WI38 (cell line): ENCODE results near the gene SRGAP3.

ENCODE experiments used
- H3K4me3 ChIP-seq: 2 replicates; pipeline ENCODE4 v1.5.1; 2011; ENCODE audit warnings: low read depth, mild to moderate bottlenecking, control low read depth, low read length
- CTCF ChIP-seq: IDR thresholded peaks from 2 replicates; pipeline ENCODE4 v1.5.1; 2012; ENCODE audit warnings: low read depth, mild to moderate bottlenecking, control low read depth, low read length

Gene SRGAP3

GRCh38 chr3:9157651-9158362 is 91.6 kb downstream of the SRGAP3 start:
- H3K4me3 ChIP-seq = no peak overlapping the region
- no peak for TF ChIP-seq CTCF

DNA sequence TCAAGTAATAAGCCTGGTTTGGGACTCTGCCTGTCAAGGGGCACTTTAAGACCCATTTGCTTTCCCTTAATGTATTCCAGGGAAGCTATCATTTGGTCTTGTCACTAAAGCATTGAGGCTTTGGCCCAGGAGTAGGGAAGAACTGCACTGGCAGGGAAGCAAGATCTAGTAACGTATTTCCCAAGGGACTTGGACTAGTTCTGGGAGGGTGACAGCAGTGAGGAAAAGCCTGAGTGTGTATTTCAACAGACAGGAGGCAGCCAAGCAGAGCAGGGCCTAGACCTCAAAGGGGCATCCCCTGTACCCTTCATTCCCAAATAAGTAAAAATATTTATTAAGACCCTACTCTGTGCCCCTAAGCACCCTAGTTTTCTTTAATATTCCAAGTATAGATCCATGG is 92.8 kb downstream of the SRGAP3 start:
- no peak overlapping the region for H3K4me3 ChIP-seq
- no peak for TF ChIP-seq CTCF

DNA sequence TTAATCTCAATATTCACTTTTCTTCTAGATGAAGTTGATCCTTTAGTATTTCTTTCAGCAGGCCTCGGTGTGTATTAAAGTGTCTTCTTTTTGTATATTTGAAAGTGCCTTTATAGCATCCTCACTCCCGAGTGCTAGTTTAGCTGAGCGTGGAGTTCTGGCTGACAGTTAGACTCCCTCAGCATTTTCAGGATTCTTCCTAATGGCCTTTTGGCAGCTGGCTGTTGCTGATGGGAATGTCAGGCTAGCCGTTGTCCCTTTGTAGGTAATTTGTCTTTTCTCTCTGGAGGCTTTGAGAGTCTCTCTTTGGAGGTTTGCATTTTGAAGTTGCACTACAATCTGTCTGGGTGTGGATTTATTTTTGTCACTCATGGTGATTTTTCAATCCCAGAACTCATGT is 94.4 kb downstream of the SRGAP3 start:
- no peak for TF ChIP-seq CTCF
- H3K4me3 ChIP-seq = no peak overlapping the region

DNA sequence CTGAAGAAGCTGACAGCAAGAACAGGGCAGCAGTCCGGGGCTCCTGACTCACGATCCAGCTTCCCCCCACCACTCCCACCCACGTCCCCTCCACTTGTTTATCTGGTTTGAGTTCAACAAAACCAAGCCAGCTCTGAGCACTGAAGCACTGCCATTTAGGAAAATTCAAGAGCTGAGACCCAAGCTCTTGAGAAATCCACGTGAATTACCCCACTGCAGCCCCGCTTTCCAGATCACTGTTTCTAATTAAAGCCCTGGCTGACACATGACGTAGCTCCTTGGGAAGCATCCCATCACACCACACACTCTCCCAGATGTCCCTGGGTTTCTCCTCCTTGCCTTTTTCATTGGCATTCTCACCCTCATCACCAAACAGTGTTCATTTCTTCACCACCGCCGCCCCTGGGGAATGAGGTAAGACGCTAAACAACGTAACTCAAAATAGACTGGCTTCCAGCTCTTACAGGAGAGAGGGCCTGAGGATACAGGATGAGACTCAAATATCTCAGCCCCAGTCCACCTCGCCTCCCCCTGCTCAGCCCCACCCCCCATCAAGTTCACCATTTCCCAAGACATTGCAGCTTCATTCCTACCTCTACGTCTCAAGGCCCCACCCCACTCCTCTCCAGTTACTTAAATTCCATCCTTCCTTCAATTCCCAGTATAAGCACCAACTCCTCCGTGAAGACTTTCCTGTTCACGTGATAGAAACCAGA is 95.4 kb downstream of the SRGAP3 start:
- H3K4me3 ChIP-seq = no peak overlapping the region
- TF ChIP-seq CTCF = no peak

GRCh38 chr3:9151240-9151639 is 98.2 kb downstream of the SRGAP3 start:
- H3K4me3 ChIP-seq = no peak overlapping the region
- TF ChIP-seq CTCF = no peak

DNA sequence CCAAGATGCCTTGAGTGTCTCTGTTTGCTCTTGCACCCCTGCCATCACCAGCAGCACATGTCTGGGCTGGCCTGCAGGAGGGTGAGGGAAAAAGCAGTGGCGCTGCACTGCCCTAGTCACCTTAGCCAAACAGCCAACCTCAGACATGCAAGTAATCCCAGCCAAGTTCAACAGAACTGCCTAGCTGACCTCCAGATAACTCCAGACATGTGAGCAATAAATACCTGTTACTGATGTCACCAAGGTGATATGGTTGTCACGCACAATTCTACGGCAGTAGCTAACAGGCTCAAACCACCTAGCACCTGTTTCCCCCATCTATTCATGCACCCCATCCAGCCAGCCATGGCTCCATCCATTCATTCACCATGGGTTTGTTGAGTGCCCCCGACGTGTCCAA is 99.9 kb downstream of the SRGAP3 start:
- TF ChIP-seq CTCF = no peak
- H3K4me3 ChIP-seq = no peak overlapping the region

DNA sequence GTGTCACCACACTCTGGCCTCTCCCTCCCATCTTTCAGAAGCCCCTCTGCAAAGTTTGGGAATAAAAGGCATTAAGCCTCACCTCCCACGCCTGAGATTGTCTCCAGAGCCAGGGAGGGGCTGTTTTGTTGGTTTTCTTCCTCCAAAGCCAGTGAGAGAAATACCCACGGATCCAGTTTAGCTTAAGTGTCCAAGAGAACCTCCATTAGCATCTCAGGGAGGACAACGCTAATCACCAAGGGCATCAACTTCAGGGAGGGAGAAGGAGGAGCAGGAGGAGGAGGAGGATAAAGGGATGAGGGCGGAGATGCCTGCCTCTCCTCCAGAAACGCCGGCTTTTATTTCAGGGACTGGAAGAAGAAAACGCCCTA is 101.6 kb downstream of the SRGAP3 start:
- no peak overlapping the region for H3K4me3 ChIP-seq
- TF ChIP-seq CTCF = no peak
